ENCODE measurements around the gene DZIP1L. TPM values are rescaled to one million over a fixed set of nuclear protein-coding genes. Genes with fewer than 3 reads are reported as not detected.

The DZIP1L gene
- total and polyA plus RNA-seq, 2 donors: 1.1 to 1.5 TPM

DNA sequence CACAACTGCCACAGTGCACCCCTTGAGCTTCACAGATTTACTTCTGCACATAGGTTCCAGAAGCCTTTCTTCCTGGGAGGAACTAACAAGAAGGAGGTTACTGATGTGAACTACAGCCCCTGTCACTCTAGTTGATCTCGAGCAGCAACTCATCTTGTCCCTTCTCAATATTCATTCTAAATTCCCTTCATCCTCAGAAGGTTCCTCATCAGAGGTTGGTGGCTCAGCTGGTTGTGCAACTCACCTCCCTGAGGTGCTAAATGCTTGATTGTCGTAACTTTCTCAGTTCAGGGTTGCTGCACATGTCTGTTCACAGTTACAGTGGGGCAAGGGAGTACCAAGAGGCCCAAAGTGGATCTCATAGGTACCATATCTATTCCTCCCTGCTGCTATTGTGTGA, 22.5 kb upstream of the DZIP1L start:
- WGBS: 84% methylated on average over 2 of the region's 2 CpGs
- H3K4me3 ChIP-seq (ENCODE audit: low read length in 2 of 2): no peak overlapping the region
- no peaks in the 10 kb centered on the region for H3K27me3 ChIP-seq (ENCODE audit: control insufficient read depth in 2 of 2, insufficient read depth in 1 of 2, low read length in 1 of 2)
- DNase-seq (ENCODE audit: low read depth in 6 of 9, low spot score in 9 of 9): no peak
- H3K36me3 ChIP-seq (ENCODE audit: control insufficient read depth in 2 of 2, insufficient read depth in 2 of 2, low read length in 1 of 2): no peaks in the 10 kb centered on the region
- H3K9me3 ChIP-seq (ENCODE audit: control insufficient read depth in 2 of 2, insufficient read depth in 1 of 2, low read length in 1 of 2): no peaks in the 10 kb centered on the region
- no peak overlapping the region for H3K27ac ChIP-seq (ENCODE audit: low read depth in 1 of 2, low read length in 1 of 2)
- H3K4me1 ChIP-seq (ENCODE audit: control insufficient read depth in 2 of 2, insufficient read depth in 2 of 2, low read length in 2 of 2): no peaks in the 10 kb centered on the region

DNA sequence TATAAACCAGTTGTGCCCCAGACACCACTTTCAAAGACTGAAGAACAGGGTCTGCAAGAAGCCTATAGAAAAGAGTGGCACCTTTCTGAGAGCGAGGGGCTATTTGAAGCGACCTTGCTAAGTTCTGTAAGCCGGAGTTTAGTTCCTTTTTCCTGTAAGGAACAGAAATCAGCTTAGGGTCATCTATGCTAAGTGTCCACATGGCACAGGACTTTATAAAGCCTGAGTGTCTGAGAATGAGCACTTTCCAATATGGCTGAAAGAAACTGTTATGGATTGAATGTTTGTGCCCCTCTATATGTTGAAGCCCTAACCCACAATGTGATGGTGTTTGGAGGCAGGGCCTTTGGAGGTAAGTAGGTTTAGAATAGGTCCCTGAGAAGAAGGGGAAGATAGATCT, 20.8 kb upstream of the DZIP1L start:
- Histone ChIP-seq H3K27ac (ENCODE audit: low read depth in 1 of 2, low read length in 1 of 2) (no peak overlapping the region), H3K4me3 (ENCODE audit: low read length in 2 of 2) (no peak overlapping the region)
- 96% methylated on average over 3 of the region's 3 CpGs for WGBS

DNA sequence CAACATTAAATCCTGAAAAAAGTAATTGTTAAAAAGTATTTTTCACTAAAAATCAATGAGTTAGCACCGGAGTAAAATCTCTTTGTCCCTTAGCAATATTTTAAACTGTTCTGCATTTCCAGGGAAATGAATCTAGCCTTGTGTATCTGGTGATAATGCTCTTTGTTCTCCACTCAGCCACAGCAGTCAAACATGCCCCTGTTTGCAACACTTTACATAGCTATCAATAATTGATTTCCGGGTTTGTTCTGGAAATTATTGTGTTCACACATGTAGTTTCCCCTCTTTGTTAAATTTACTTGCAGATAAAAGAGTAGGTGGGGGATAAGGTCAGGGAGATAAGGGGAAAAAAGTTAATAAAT, 20.4 kb upstream of the DZIP1L start:
- H3K4me3 ChIP-seq (ENCODE audit: low read length in 2 of 2): no peak overlapping the region
- no peak for DNase-seq (ENCODE audit: low read depth in 6 of 9, low spot score in 9 of 9)
- no peaks in the 10 kb centered on the region for H3K36me3 ChIP-seq (ENCODE audit: control insufficient read depth in 2 of 2, insufficient read depth in 2 of 2, low read length in 1 of 2)
- WGBS: 87% methylated on average over 2 of the region's 2 CpGs
- no peaks in the 10 kb centered on the region for H3K4me1 ChIP-seq (ENCODE audit: control insufficient read depth in 2 of 2, insufficient read depth in 2 of 2, low read length in 2 of 2)
- no peaks in the 10 kb centered on the region for H3K27me3 ChIP-seq (ENCODE audit: control insufficient read depth in 2 of 2, insufficient read depth in 1 of 2, low read length in 1 of 2)
- no peak overlapping the region for H3K27ac ChIP-seq (ENCODE audit: low read depth in 1 of 2, low read length in 1 of 2)
- no peaks in the 10 kb centered on the region for H3K9me3 ChIP-seq (ENCODE audit: control insufficient read depth in 2 of 2, insufficient read depth in 1 of 2, low read length in 1 of 2)

More for the DNA sequence above, 20.8 kb upstream of the DZIP1L start:
- DNase-seq (ENCODE audit: low read depth in 6 of 9, low spot score in 9 of 9): no peak
- Histone ChIP-seq H3K9me3 (ENCODE audit: control insufficient read depth in 2 of 2, insufficient read depth in 1 of 2, low read length in 1 of 2) (no peaks in the 10 kb centered on the region), H3K27me3 (ENCODE audit: control insufficient read depth in 2 of 2, insufficient read depth in 1 of 2, low read length in 1 of 2) (no peaks in the 10 kb centered on the region), H3K4me1 (ENCODE audit: control insufficient read depth in 2 of 2, insufficient read depth in 2 of 2, low read length in 2 of 2) (no peaks in the 10 kb centered on the region), H3K36me3 (ENCODE audit: control insufficient read depth in 2 of 2, insufficient read depth in 2 of 2, low read length in 1 of 2) (no peaks in the 10 kb centered on the region)

DNA sequence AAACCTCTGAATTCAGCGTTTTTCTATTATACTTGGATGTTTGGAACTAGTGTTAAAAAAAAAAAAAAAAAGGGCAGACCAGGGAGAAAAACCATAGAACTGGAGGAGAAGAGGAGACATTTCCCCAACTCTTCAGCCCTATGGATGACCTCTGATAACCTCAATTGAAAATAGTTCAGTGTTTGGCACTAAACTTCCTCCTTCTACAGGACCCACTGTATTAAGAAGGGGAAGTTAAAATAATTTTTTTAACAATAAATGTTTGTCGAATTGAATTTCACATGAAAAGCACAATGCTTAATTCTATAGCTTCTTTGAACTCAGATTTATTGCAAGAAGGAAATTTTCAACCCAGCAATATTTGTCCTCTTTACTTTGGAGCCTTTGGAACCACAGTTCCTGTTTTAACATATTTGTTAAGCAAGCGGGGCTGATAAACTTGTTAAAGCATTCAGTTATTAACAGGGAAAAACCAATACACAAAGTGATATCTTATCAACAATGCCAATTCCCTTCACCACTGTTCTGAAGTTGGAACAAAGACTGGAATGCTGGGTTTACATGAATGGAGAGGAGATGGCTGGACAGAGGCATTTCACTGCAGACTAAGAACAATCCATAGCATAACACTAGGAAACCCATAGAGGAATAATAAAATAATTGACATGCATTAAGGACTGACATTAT, 19.9 kb upstream of the DZIP1L start:
- Histone ChIP-seq H3K36me3 (ENCODE audit: control insufficient read depth in 2 of 2, insufficient read depth in 2 of 2, low read length in 1 of 2) (no peaks in the 10 kb centered on the region), H3K27ac (ENCODE audit: low read depth in 1 of 2, low read length in 1 of 2) (no peak overlapping the region)

DNA sequence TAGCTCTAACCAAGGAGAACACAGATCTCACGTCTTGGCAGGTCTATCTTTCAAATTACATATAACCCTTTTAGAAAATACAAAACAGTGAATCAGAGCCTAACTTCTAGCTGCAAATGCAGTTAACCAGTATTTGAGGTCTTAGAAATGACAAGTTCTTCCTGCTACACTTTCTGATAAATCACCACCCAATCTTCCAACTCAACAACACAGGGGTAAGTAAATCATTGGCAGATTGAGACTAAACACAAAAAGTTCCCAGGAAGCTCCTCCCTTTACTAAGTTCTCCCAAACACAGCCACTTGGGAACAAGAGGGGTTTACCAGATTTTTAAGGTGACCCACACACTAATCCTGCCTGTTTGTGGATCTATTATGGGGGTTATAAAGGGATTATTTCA, 16.8 kb upstream of the DZIP1L start, which contains the start of gene A4GNT:
Gene A4GNT (minus strand): TSS at position 152 of the 400 bp plus-strand sequence. CDS start 1,134 bp downstream, outside the sequence.
- no peak for DNase-seq (ENCODE audit: low read depth in 6 of 9, low spot score in 9 of 9)
- Histone ChIP-seq H3K4me3 (ENCODE audit: low read length in 2 of 2) (no peak within 1 kb of the TSS), H3K27ac (ENCODE audit: low read depth in 1 of 2, low read length in 1 of 2) (no peak within 1 kb of the TSS), H3K9me3 (ENCODE audit: control insufficient read depth in 2 of 2, insufficient read depth in 1 of 2, low read length in 1 of 2) (no peaks in the 10 kb centered on the region), H3K27me3 (ENCODE audit: control insufficient read depth in 2 of 2, insufficient read depth in 1 of 2, low read length in 1 of 2) (no peaks in the 10 kb centered on the region), H3K4me1 (ENCODE audit: control insufficient read depth in 2 of 2, insufficient read depth in 2 of 2, low read length in 2 of 2) (no peaks in the 10 kb centered on the region), H3K36me3 (ENCODE audit: control insufficient read depth in 2 of 2, insufficient read depth in 2 of 2, low read length in 1 of 2) (no peaks in the 10 kb centered on the region)
- 92% methylated on average over 1 of the region's 1 CpG for WGBS

More for the DNA sequence above, 19.9 kb upstream of the DZIP1L start:
- DNase-seq (ENCODE audit: low read depth in 6 of 9, low spot score in 9 of 9): no peak
- Histone ChIP-seq H3K9me3 (ENCODE audit: control insufficient read depth in 2 of 2, insufficient read depth in 1 of 2, low read length in 1 of 2) (no peaks in the 10 kb centered on the region), H3K27me3 (ENCODE audit: control insufficient read depth in 2 of 2, insufficient read depth in 1 of 2, low read length in 1 of 2) (no peaks in the 10 kb centered on the region), H3K4me3 (ENCODE audit: low read length in 2 of 2) (no peak overlapping the region), H3K4me1 (ENCODE audit: control insufficient read depth in 2 of 2, insufficient read depth in 2 of 2, low read length in 2 of 2) (no peaks in the 10 kb centered on the region)
- 46% methylated on average over 3 of the region's 3 CpGs for WGBS

DNA sequence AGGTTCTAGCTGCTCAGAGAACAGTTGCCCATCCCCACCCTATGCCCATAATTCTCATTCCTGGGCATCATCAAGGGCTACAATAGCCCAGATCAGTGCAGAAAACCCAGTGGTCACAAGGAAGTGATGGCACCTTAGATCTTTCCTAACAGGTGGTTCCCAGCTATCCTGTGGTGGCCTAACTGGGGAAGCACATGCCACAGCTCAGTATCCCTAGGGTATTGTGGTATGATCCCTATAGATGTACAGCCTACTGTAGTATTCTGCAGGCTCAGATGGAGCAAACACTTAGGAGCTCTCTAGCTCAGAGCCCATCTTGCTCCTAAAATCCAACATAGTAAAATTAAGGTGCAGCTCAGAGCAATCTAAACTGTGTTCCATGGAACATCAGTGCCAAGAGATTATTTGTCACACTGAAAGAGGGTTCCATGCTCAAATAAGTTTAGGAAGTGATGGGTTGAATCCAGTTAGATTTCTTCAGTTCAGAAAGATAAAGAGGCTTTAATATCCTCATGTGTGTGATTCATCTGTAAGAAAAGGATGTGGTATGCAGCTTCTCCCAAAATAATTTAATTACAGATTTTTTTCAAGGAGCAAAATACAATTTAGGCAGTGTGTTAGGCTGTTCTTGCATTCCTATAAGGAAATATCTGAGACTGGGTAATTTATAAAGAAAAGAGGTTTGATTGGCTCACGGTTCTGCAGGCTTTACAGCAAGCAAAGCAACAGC, 12.4 kb upstream of the DZIP1L start:
- H3K27me3 ChIP-seq (ENCODE audit: control insufficient read depth in 2 of 2, insufficient read depth in 1 of 2, low read length in 1 of 2): no peaks in the 10 kb centered on the region
- no peak overlapping the region for H3K4me3 ChIP-seq (ENCODE audit: low read length in 2 of 2)
- no peaks in the 10 kb centered on the region for H3K4me1 ChIP-seq (ENCODE audit: control insufficient read depth in 2 of 2, insufficient read depth in 2 of 2, low read length in 2 of 2)
- H3K36me3 ChIP-seq (ENCODE audit: control insufficient read depth in 2 of 2, insufficient read depth in 2 of 2, low read length in 1 of 2): no peaks in the 10 kb centered on the region
- peaks cover 0 to 3% of the 10 kb centered on the region in 2 donors for H3K9me3 ChIP-seq (ENCODE audit: control insufficient read depth in 2 of 2, insufficient read depth in 1 of 2, low read length in 1 of 2)
- no peak for DNase-seq (ENCODE audit: low read depth in 6 of 9, low spot score in 9 of 9)
- H3K27ac ChIP-seq (ENCODE audit: low read depth in 1 of 2, low read length in 1 of 2): no peak overlapping the region
- 94% methylated on average over 1 of the region's 1 CpG for WGBS

DNA sequence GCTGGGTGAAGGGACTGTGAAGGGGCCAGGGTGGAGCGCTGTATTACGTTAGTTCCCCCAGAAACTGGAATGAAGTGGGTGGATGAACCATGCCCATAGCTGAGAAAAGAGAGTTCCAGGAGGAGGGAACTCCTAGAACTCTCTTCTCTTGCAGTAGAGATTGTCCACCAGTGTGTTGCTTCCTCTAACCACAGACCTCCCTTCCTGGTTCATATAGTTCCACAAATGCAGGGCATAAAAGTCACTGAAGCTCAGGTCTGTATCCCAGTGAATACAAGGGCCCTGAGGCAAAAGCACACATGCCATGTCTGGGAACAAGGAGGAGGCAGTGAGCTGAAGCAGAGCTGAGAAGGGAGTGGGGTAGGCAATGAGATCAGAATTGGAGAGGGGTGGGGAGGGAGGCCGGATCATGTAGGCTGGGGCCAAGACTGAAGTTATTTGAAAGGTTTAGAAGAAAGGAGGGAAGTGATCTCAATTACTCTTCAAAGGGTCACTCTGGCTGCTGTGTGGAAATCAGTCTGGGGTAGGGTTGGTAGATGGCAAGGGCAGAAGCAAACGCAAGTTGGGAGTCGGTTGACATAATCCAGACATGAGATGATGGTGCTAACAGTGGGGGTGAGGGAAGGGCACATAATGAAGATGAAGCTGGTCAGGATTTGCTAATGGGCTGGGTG, 10.3 kb upstream of the DZIP1L start:
- no peaks in the 10 kb centered on the region for H3K4me1 ChIP-seq (ENCODE audit: control insufficient read depth in 2 of 2, insufficient read depth in 2 of 2, low read length in 2 of 2)
- H3K27me3 ChIP-seq (ENCODE audit: control insufficient read depth in 2 of 2, insufficient read depth in 1 of 2, low read length in 1 of 2): no peaks in the 10 kb centered on the region
- WGBS: 92% methylated on average over 5 of the region's 5 CpGs
- no peaks in the 10 kb centered on the region for H3K36me3 ChIP-seq (ENCODE audit: control insufficient read depth in 2 of 2, insufficient read depth in 2 of 2, low read length in 1 of 2)
- H3K9me3 ChIP-seq (ENCODE audit: control insufficient read depth in 2 of 2, insufficient read depth in 1 of 2, low read length in 1 of 2): peaks cover 0 to 3% of the 10 kb centered on the region in 2 donors
- no peak overlapping the region for H3K4me3 ChIP-seq (ENCODE audit: low read length in 2 of 2)
- H3K27ac ChIP-seq (ENCODE audit: low read depth in 1 of 2, low read length in 1 of 2): peak overlapping the region in 1 of 2 donors; percentile 25
- DNase-seq (ENCODE audit: low read depth in 6 of 9, low spot score in 9 of 9): no peak

DNA sequence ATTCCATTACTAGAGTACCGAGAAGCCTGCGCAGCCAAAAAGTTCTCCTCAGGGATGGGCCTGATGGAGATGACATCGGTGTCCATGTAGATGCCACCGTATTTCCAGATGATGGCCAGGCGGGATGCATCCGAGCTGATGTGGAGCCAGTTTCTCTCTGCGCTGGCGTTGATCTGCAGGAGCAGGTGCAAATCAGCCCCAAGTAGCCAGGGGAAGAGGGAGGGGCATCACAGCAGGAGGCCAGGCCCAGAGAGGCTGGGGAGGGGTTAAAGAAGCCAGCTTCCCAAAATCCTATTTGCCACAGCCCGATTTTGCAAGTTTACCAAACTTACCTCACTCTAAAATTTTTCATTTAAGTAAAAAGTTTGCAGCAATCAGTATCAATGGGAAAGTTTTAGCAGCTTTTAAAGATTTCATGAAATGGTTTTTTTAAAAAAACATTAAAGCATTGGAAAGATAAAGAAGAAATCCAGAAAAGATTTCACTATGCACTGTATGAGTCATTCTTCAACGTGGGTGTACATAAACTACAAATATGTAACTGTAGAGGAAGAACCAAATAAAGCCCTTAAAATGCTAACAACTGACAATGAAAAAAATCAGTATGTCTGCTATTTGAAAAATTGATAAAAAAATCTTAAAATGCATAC, 9.4 kb upstream of the DZIP1L start:
- Histone ChIP-seq H3K9me3 (ENCODE audit: control insufficient read depth in 2 of 2, insufficient read depth in 1 of 2, low read length in 1 of 2) (peaks cover 0 to 3% of the 10 kb centered on the region in 2 donors), H3K4me3 (ENCODE audit: low read length in 2 of 2) (no peak overlapping the region), H3K27me3 (ENCODE audit: control insufficient read depth in 2 of 2, insufficient read depth in 1 of 2, low read length in 1 of 2) (no peaks in the 10 kb centered on the region), H3K4me1 (ENCODE audit: control insufficient read depth in 2 of 2, insufficient read depth in 2 of 2, low read length in 2 of 2) (no peaks in the 10 kb centered on the region), H3K27ac (ENCODE audit: low read depth in 1 of 2, low read length in 1 of 2) (peak overlapping the region in 1 of 2 donors; percentile 13), H3K36me3 (ENCODE audit: control insufficient read depth in 2 of 2, insufficient read depth in 2 of 2, low read length in 1 of 2) (no peaks in the 10 kb centered on the region)
- DNase-seq (ENCODE audit: low read depth in 6 of 9, low spot score in 9 of 9): no peak
- WGBS: 92% methylated on average over 10 of the region's 10 CpGs
